HEK293 (cell line): ENCODE results near the gene BTBD19.

ENCODE experiments used
- ATF2 ChIP-seq: fragments of 450-650 bp; formaldehyde crosslinking; IDR thresholded peaks from 2 replicates; pipeline ENCODE4 v1.5.1; 2016; ENCODE audit warnings: missing biosample characterization, missing genetic modification characterization, low read depth
- BCL11A ChIP-seq: fragments of 450-650 bp; formaldehyde crosslinking; IDR thresholded peaks from 2 replicates; pipeline ENCODE4 v1.5.1; 2016; ENCODE audit warnings: low read depth, missing biosample characterization, missing genetic modification characterization
- GLI2 ChIP-seq: fragments of 450-650 bp; formaldehyde crosslinking; IDR thresholded peaks from 2 replicates; pipeline ENCODE4; 2017; ENCODE audit warnings: missing biosample characterization, missing genetic modification characterization, low read depth, borderline replicate concordance
- TRIM28 ChIP-seq: IDR thresholded peaks from 2 replicates; pipeline ENCODE4 v1.6.1; 2011; ENCODE audit warnings: low read length, control low read depth, borderline replicate concordance
- TSHZ1 ChIP-seq: fragments of 450-650 bp; formaldehyde crosslinking; IDR thresholded peaks from 2 replicates; pipeline ENCODE4 v1.5.1; 2016; ENCODE audit warnings: missing biosample characterization, missing genetic modification characterization, borderline replicate concordance
- ZBTB17 ChIP-seq: fragments of 450-650 bp; formaldehyde crosslinking; IDR thresholded peaks from 2 replicates; pipeline ENCODE4 v1.5.1; 2016; ENCODE audit warnings: missing biosample characterization, missing genetic modification characterization
- ZBTB48 ChIP-seq: fragments of 450-650 bp; formaldehyde crosslinking; IDR thresholded peaks from 2 replicates; pipeline ENCODE4 v1.5.1; 2016; ENCODE audit warnings: missing biosample characterization, missing genetic modification characterization
- ZBTB8A ChIP-seq: fragments of 450-650 bp; formaldehyde crosslinking; IDR thresholded peaks from 2 replicates; pipeline ENCODE4 v1.5.1; 2016; ENCODE audit warnings: missing biosample characterization, missing genetic modification characterization
- ZFP41 ChIP-seq: fragments of 450-650 bp; formaldehyde crosslinking; IDR thresholded peaks from 2 replicates; pipeline ENCODE4 v1.5.1; 2016; ENCODE audit warnings: missing biosample characterization, missing genetic modification characterization, borderline replicate concordance
- ZNF10 ChIP-seq: fragments of 450-650 bp; formaldehyde crosslinking; IDR thresholded peaks from 2 replicates; pipeline ENCODE4 v1.5.1; 2017; ENCODE audit warnings: missing biosample characterization, missing genetic modification characterization
- ZNF18 ChIP-seq: fragments of 450-650 bp; formaldehyde crosslinking; IDR thresholded peaks from 2 replicates; pipeline ENCODE4 v1.5.1; 2016; ENCODE audit warnings: missing biosample characterization, missing genetic modification characterization
- ZNF223 ChIP-seq: fragments of 450-650 bp; formaldehyde crosslinking; IDR thresholded peaks from 2 replicates; pipeline ENCODE4 v1.5.1; 2016; ENCODE audit warnings: missing biosample characterization, missing genetic modification characterization
- ZNF335 ChIP-seq: fragments of 450-650 bp; formaldehyde crosslinking; conservative IDR thresholded peaks from 2 replicates; pipeline ENCODE4 v1.5.1; 2016; ENCODE audit warnings: missing biosample characterization, missing genetic modification characterization
- ZNF350 ChIP-seq: fragments of 450-650 bp; formaldehyde crosslinking; IDR thresholded peaks from 2 replicates; pipeline ENCODE4 v1.5.0; 2017; ENCODE audit warnings: missing biosample characterization, mild to moderate bottlenecking, missing genetic modification characterization
- ZNF571 ChIP-seq: fragments of 450-650 bp; formaldehyde crosslinking; IDR thresholded peaks from 2 replicates; pipeline ENCODE4 v1.5.0; 2017; ENCODE audit warnings: missing biosample characterization, missing genetic modification characterization
- ZNF596 ChIP-seq: fragments of 450-650 bp; IDR thresholded peaks from 2 replicates; pipeline ENCODE4 v1.5.0; 2018; ENCODE audit warnings: missing biosample characterization, mild to moderate bottlenecking, missing genetic modification characterization, moderate library complexity
- ZNF600 ChIP-seq: fragments of 450-650 bp; formaldehyde crosslinking; IDR thresholded peaks from 2 replicates; pipeline ENCODE4 v1.5.1; 2016; ENCODE audit warnings: missing biosample characterization, missing genetic modification characterization
- ZNF639 ChIP-seq: fragments of 450-650 bp; formaldehyde crosslinking; IDR thresholded peaks from 2 replicates; pipeline ENCODE4 v1.5.1; 2016; ENCODE audit warnings: missing biosample characterization, missing genetic modification characterization
- ZNF654 ChIP-seq: fragments of 450-650 bp; formaldehyde crosslinking; IDR thresholded peaks from 2 replicates; pipeline ENCODE4 v1.5.1; 2016; ENCODE audit warnings: low read depth, missing biosample characterization, missing genetic modification characterization
- ZNF670 ChIP-seq: fragments of 450-650 bp; formaldehyde crosslinking; IDR thresholded peaks from 2 replicates; pipeline ENCODE4 v1.5.1; 2016; ENCODE audit warnings: missing biosample characterization, missing genetic modification characterization, low read depth
- ZSCAN5A ChIP-seq: fragments of 450-650 bp; formaldehyde crosslinking; IDR thresholded peaks from 2 replicates; pipeline ENCODE4 v1.5.1; 2016; ENCODE audit warnings: missing biosample characterization, missing genetic modification characterization
- ZXDB ChIP-seq: fragments of 450-650 bp; formaldehyde crosslinking; IDR thresholded peaks from 2 replicates; pipeline ENCODE4 v1.5.1; 2016; ENCODE audit warnings: missing biosample characterization, missing genetic modification characterization
- TF ChIP-seq, protein P1 (sequence below): fragments of 450-650 bp; formaldehyde crosslinking; IDR thresholded peaks from 2 replicates; pipeline ENCODE4 v1.5.1; 2016; ENCODE audit warnings: missing biosample characterization, missing genetic modification characterization
- TF ChIP-seq, protein P2 (sequence below): fragments of 450-650 bp; formaldehyde crosslinking; conservative IDR thresholded peaks from 2 replicates; pipeline ENCODE4 v1.5.1; 2016; ENCODE audit warnings: low read depth, missing biosample characterization, missing genetic modification characterization

Gene BTBD19

GRCh38 chr1:44775078-44775929, 33.0 kb upstream of the BTBD19 start, which contains the start of gene RPS8 (continued):
- TF ChIP-seq ZNF670 (tag by site-specific recombination) (no peak), ZNF223 (tag by site-specific recombination) (no peak), ZFP41 (tag by site-specific recombination) (no peak), GLI2 (tag by site-specific recombination) (no peak), BCL11A (tag by site-specific recombination) (peak; percentile 86; the same call in 1 of the 2 replicates), ZNF596 (tag by site-specific recombination) (no peak), ATF2 (tag by site-specific recombination) (no peak), ZBTB8A (peak; percentile 68), ZNF10 (tag by site-specific recombination) (no peak), TRIM28 (peak; percentile 85), ZBTB17 (tag by site-specific recombination) (peak; percentile 98), ZNF18 (tag by site-specific recombination) (no peak), ZNF350 (tag by site-specific recombination) (no peak), ZNF335 (tag by site-specific recombination) (peak; percentile 38; the same call in 1 of the 2 replicates), TSHZ1 (tag by site-specific recombination) (no peak), ZNF639 (tag by site-specific recombination) (peak; percentile 93), ZNF654 (no peak), ZNF571 (tag by site-specific recombination) (no peak), ZBTB48 (tag by site-specific recombination) (peak; percentile 67; the same call in 1 of the 2 replicates), ZSCAN5A (tag by site-specific recombination) (peak; percentile 14; the same call in 1 of the 2 replicates), ZNF600 (tag by site-specific recombination) (peak; percentile 89), ZXDB (tag by site-specific recombination) (peak; percentile 88)
- TF ChIP-seq, protein P1, sequence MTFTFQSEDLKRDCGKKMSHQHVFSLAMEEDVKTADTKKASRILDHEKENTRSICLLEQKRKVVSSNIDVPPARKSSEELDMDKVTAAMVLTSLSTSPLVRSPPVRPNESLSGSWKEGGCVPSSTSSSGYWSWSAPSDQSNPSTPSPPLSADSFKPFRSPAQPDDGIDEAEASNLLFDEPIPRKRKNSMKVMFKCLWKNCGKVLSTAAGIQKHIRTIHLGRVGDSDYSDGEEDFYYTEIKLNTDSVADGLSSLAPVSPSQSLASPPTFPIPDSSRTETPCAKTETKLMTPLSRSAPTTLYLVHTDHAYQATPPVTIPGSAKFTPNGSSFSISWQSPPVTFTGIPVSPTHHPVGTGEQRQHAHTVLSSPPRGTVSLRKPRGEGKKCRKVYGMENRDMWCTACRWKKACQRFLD (tag by site-specific recombination), result no peak
- TF ChIP-seq, protein P2, sequence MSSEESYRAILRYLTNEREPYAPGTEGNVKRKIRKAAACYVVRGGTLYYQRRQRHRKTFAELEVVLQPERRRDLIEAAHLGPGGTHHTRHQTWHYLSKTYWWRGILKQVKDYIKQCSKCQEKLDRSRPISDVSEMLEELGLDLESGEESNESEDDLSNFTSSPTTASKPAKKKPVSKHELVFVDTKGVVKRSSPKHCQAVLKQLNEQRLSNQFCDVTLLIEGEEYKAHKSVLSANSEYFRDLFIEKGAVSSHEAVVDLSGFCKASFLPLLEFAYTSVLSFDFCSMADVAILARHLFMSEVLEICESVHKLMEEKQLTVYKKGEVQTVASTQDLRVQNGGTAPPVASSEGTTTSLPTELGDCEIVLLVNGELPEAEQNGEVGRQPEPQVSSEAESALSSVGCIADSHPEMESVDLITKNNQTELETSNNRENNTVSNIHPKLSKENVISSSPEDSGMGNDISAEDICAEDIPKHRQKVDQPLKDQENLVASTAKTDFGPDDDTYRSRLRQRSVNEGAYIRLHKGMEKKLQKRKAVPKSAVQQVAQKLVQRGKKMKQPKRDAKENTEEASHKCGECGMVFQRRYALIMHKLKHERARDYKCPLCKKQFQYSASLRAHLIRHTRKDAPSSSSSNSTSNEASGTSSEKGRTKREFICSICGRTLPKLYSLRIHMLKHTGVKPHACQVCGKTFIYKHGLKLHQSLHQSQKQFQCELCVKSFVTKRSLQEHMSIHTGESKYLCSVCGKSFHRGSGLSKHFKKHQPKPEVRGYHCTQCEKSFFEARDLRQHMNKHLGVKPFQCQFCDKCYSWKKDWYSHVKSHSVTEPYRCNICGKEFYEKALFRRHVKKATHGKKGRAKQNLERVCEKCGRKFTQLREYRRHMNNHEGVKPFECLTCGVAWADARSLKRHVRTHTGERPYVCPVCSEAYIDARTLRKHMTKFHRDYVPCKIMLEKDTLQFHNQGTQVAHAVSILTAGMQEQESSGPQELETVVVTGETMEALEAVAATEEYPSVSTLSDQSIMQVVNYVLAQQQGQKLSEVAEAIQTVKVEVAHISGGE (tag by site-specific recombination), result no peak; the same call in 1 of the 2 replicates
